HTR-8/SVneo (cell line): ENCODE results near the gene DDX4.
A peak's percentile ranks its signal among the peaks of the same experiment; 100 is the strongest.

Experiments
- DNase-seq: peaks from one replicate; pipeline ENCODE4 v3.0.0; 2011; ENCODE audit warnings: low spot score, mixed read lengths; ENCODE audit not compliant: insufficient read length
- FAIRE-seq: peaks from 2 replicates; lab custom pipeline; 2011; peaks lifted over from hg19 to GRCh38; lab: Jason Lieb, UNC

DDX4 gene

GRCh38 chr5:55816342-55816741 is 78.5 kb downstream of the DDX4 start:
- DNase-seq = peak; percentile 64
- no peak for FAIRE-seq

- FAIRE-seq (no peak), DNase-seq (no peak)
Observed at GRCh38 chr5:55817030-55817429, 79.2 kb downstream of the DDX4 start.

- DNase-seq (peak; percentile 10), FAIRE-seq (no peak)
Observed at GRCh38 chr5:55820488-55820887, 82.6 kb downstream of the DDX4 start.

GRCh38 chr5:55821731-55822512 is 84.1 kb downstream of the DDX4 start:
- DNase-seq (no peak), FAIRE-seq (no peak)

GRCh38 chr5:55823151-55823796 is 85.4 kb downstream of the DDX4 start:
- DNase-seq (no peak), FAIRE-seq (no peak)

GRCh38 chr5:55829956-55830355 is 92.1 kb downstream of the DDX4 start:
- DNase-seq (no peak), FAIRE-seq (no peak)

GRCh38 chr5:55832446-55832845 is 94.6 kb downstream of the DDX4 start:
- DNase-seq = no peak
- no peak for FAIRE-seq

- FAIRE-seq (no peak), DNase-seq (no peak)
Observed at GRCh38 chr5:55836191-55836590, 98.3 kb downstream of the DDX4 start.

GRCh38 chr5:55841976-55842375 is 104.1 kb downstream of the DDX4 start:
- DNase-seq (no peak), FAIRE-seq (no peak)

- no peak for DNase-seq
Observed at GRCh38 chr5:55847837-55848236, 110.0 kb downstream of the DDX4 start.

GRCh38 chr5:55848783-55849182 is 110.9 kb downstream of the DDX4 start:
- no peak for DNase-seq
- no peak for FAIRE-seq

More at GRCh38 chr5:55847837-55848236, 110.0 kb downstream of the DDX4 start:
- FAIRE-seq = no peak

GRCh38 chr5:55850839-55851674 is 113.2 kb downstream of the DDX4 start, which contains the start of gene IL31RA:
IL31RA (plus strand) TSS chr5:55851357; CDS start chr5:55851571, 214 bp downstream.
- DNase-seq = peak; percentile 52
- peak; percentile 70 for FAIRE-seq

- DNase-seq (no peak), FAIRE-seq (no peak)
Observed at GRCh38 chr5:55851675-55851979, 113.8 kb downstream of the DDX4 start.

GRCh38 chr5:55852503-55852902 is 114.6 kb downstream of the DDX4 start:
- FAIRE-seq (no peak), DNase-seq (no peak)

GRCh38 chr5:55853041-55853670 is 115.3 kb downstream of the DDX4 start:
- FAIRE-seq = no peak
- DNase-seq = no peak

- FAIRE-seq = no peak
- no peak for DNase-seq
Observed at GRCh38 chr5:55853818-55854217, 116.0 kb downstream of the DDX4 start.

- peak; percentile 19 for DNase-seq
- FAIRE-seq = peak; percentile 23
Observed at GRCh38 chr5:55855509-55855908, 117.6 kb downstream of the DDX4 start.

GRCh38 chr5:55856516-55857246 is 118.8 kb downstream of the DDX4 start:
- no peak for DNase-seq
- FAIRE-seq = no peak

GRCh38 chr5:55857247-55857640 is 119.4 kb downstream of the DDX4 start:
- no peak for DNase-seq
- no peak for FAIRE-seq

GRCh38 chr5:55858104-55858503 is 120.2 kb downstream of the DDX4 start:
- FAIRE-seq (no peak), DNase-seq (no peak)
